Activated CD4-positive, CD25-positive, alpha-beta regulatory T cell (primary cell): ENCODE results near the gene SLC2A6.

ENCODE experiments used
- DNase-seq, 4 experiments: peaks; one replicate each; lab custom pipeline; 2025; lab: John Stamatoyannopoulos, UW

Gene SLC2A6

DNA sequence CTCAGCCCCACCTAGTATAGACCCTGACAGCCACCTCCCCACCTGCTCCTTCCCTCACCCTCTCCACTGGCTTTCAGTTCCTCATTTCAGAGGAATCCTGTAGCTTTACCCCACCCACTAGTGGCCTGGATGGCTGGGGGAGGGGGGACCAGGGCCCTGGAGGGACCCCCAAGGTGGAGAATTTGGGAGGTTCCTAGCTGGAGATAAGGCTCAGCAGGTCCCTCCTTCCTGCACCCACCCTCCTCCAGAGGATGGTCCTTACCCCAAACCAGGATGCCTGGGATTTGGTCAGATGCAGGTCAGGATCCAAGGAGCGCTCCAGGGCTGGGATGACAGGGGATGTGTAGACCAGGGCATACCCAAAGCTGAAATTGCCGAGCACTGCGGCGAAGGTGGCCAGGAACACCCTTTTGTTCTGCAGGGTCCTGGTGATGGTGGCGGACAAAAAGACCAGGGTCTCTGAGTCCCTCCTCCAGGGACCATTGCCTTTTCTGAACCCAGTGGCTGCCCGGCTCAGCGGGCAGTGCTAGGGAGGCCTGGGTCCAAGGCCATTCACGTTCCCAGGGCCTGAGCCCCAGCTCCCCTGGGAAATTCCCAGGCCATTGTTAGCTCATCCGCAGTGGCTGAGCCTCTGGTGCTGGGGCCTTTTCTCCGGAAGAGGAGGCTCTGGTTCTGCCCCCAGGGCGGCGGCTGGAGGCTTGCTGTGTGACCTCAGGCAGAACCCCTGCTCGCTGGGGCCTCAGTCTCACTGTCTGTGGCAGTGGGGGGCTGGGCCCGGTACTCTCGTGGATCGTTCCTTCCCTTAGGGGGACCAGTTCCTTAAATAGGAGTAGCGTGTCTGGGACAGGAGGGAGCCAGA is 678 bp downstream of the SLC2A6 start:
- DNase-seq, result no peak

DNA sequence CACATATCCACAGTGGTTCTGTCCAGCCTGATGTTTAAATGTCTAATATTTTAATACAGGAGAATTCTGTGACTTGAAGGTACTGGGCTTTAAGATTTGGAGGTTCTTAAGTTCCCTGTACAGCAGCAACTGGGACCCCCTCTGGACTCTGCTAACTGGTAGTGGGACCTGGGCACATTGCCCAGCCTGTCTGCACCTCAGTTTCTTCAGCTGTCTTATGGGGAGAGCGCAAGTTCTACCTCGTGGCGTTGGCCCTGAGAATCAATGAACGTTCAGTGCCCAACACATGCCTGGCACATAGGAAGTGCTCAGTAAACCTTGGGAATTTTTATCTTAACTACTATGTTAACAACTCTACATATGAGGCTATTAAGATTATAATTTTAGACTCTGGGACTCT is 1.4 kb downstream of the SLC2A6 start:
- DNase-seq, result no peak

DNA sequence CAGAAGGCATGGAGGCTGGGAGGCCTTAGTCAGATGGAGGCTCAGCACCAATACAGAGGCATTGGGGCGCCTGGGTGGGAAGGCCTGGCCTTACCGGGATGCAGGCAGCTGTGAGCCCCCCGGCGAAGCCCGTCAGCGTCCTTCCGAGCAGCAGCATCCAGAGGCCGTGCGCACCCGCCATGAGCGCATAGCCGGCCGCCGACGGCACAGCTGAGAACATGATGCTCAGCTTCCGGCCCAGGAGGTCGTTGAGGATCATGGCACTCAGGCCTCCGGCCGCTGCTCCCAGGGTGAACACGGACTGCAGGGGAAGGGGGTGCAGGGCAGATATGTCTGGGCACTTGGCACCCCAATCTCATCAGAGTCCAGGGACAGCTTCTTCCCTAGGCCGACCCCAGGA is 2.0 kb downstream of the SLC2A6 start:
- no peak for DNase-seq

DNA sequence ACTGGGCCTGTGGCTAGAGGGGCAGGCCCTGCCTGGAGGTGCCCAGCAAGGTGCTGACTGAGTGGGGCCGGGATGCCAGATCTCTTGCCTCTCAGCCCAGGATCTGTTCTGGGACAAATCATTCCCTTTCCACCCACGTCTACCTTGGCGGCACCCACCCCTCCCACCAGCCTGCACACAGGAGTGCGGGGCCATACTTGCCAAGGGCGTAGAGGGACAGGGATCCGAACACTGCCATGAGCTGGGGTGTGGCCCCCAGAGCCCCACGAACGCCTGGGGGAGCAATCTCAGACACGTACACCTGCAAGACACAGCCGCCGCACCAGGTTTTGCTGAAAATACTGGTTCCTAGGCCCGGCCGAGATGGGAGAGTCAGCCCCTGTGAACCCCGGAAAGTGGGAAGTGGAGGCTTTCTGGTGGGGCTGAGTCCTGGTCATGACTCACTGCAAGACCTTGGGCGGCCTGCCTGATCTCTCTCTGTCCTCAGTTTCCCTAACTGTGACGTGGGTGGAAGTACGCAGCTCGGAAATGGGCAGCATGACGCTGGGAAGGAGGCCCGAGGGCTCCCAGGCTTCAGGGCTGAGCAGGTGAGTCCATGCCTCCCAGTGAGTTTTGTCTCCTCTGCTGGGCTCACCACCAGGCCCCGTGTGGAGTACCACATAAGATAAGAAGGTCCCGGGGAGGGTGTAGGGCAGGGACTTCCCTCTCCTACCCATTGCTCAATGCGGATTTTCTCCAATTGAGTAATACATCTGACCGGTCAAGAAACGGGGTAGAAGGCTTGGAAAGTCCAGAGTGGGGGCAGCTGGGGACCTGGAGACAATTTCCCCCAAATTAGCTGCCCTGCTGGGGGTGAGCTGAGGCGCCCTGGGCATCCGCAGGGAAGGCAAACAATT is 2.6 kb downstream of the SLC2A6 start:
- no peak for DNase-seq

DNA sequence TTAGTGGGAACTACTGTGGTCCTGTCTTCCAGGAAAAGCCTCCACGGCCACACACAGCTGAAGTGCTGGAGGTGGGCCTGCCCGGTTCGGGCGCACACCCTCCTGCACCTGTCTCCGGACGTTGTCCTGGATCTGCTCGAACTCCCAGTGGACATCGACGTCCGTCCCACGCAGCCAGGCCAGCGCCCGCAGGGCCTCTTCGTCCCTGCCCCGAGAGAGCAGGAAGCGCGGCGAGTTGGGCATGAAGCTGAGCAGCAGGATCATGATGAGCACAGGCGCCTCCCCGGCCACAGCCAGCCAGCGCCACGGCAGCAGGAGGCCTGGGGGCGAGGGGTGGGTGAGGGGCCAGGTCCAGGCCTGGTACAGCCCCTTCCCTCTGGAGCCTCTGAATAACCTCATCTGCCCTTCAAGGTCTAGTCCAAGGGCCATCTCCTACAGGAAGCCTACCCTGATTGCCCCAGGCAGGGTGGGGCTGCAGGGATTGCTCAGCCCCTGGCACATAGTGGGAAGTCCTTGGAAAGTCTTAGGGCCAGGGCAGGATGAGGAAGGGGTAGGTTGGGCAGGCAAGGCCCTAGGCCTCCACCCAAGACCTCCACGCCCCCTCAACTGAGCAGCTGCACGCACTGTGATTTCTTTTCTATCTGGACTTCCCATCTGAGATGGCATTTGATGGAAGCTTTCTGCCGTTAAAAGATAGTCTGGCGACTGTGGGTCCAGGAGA is 3.4 kb downstream of the SLC2A6 start:
- no peak for DNase-seq

DNA sequence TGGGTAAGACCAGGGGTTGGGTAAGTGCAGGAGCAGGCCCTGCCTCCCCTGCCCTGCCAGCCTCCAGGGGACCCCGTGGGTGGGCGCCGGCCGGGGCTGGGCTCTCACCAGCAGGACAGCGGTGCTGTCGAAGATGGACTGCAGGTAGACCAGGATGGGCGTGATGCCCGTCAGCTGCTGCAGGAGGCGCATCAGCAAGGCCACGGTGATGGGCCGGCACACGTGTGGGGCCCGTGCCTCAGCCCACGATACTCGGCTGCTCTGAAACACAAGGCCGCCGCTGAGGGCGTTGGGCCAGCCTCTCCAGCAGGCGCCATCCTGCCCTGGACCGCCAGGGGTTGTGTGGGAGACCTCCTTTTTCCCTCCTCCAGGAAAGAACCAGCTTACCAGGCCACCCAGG is 4.0 kb downstream of the SLC2A6 start:
- no peak for DNase-seq

DNA sequence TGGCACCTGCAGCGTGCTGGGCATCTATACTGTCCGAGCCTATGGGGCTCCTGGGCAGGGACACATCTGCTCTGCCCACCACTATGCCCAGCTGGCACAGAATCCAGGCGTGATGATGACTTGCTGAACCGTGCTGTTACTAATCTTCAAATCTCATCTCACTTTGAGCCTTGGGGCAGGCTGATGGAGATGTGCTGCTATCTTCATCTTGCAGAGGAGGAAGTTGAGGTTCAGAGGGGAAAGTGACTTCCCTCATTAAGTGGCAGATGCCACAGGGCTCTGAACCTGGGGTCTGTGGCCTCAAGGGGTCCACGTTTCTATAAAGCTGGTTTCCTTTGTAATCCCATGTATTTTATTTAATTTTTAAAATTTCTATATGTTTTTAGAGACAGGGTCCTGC is 4.7 kb downstream of the SLC2A6 start:
- no peak for DNase-seq

DNA sequence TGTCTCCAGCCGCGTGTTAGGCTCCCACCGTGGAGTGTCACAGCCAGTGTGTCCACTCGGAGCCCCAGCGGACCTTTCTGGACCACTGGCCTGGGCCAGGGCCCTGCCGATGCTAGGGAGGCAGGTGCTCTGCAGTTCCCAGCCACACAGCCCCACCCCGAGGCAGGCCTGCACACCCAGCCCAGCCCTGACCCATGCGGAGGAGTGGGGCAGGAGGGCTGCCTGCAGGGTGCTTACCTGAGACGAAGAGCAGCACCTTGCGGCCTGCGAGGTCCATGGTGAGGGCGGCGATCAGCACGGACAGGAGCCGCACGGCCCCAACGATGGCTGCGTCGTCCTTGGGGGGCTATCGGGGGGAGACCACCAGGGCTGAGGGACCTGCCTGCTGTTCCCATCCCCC is 5.2 kb downstream of the SLC2A6 start:
- no peak for DNase-seq

DNA sequence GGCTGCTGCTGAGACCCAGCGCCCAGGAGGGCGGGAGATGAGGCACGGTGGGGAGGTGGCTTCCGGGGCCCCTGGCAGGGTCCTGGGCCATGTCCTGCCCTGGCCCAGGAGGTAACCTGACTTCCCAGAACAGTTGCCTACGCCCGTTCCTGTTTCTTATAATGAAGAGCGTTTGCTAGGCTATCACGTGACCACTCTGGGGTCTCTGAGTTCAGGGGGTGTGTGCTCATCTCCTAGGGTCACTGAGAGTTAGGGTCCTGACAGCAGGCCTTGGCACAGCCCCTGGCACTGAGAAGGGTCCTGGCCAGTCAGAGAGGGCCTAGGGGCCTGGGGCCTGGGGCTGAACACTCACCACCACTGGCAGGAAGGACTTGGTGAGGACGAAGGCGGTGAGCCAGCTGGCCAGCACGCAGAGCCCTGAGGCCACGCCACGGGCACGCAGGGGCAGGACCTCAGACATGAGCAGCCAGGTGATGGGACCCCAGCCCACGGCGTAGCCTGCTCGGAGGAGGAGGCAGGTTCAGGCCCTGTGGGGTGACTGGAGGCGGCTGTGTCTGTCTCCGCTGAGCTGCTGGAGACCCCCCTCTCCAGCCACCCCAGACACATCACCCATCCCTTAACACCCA is 6.0 kb downstream of the SLC2A6 start:
- DNase-seq, result no peak

DNA sequence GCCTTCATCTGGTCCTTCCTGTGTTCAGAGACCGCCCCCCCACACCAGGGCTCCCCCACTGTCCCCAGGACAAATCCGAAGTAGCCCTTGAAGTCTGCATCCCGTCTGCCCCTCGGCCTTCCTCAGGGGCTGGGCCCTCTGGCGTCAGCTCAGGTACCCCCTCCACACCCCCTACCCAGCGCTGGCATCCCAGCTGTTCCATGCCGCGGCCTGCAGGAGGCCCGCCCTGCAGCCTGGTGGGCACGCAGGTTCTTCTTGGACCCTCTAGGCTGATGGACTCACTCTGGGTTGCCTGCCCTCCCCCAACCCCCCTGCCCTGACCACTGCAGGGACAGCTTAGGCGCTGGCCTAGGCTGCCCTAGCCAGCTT is 6.6 kb downstream of the SLC2A6 start:
- DNase-seq, result no peak

DNA sequence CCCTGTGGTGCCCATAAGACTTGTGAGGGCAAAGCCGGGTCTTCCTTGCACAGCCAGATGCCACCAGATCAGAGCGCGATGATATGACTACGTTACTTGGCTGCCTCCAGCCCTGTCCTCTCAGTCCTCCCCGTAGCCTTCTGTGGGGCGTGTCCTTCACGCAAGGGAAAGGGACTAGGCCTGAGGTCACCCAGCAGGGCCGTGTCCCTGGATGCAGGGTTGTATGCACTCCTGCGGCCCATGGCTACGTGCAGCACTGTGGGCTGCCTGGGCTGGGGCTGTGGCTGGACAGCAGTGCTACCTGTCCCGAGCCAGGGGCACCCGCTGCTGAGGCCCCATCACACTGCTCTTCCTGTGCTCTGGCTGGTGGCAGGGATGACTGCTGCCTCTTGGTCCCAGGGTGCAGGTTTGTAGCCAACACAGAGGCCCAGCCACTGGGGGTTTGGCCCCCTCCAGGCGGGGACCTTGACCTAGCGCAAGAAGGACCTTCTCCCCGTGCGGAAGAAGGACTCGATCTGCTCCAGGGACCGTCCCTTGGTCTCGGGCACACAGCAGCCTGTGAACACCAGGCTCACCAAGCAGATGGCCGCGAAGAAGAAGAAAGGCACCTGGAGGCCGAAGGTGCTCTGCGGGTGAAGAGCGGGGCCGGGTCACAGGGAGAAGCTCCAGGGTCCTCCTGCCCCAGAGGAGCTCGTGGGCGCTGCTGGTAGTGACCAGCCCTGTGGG is 7.2 kb downstream of the SLC2A6 start:
- DNase-seq, result no peak

DNA sequence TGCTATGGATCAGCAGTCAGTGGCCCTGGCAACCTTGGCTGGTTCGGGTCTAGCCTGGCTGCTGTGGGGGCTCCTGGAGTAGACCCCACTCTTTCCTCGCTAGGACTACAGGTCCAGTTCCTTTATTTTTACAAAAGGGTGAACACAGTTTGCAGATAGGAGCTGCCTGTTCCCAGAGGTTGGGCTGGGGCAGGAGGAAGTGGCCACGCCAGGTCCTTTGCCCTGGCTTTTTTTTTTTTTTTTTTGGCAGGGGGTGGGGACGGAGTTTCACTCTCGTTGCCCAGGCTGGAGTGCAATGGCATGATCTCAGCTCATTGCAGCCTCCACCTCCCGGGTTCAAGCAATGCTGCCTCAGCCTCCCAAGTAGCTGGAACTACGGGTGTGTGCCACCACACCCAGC is 7.9 kb downstream of the SLC2A6 start:
- DNase-seq, result no peak

DNA sequence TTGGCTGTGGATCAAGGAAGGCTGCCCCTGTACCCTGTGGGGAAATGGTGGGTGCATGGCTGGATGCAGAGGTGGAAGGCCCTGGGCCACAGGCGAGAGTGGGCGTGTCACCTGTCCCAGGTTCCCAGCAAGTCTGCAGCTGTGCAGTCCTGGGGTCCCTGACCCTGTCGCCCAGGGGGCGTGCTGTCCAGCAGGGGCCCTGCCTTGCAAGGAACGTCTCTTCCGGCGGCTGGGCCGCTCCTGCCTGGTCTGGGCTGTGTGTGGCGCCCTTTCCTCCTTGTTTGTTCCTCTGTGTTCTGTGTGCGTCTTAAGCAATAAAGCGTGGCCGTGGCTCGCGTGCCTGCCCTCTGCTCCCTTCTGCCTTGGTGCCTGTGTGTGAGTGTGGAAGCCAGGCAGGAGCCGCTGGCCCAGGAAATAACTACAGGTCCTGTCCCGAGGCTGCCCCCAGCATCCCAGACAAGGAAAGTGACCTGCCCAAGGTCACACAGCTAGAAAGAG is 8.4 kb downstream of the SLC2A6 start:
- no peak for DNase-seq

DNA sequence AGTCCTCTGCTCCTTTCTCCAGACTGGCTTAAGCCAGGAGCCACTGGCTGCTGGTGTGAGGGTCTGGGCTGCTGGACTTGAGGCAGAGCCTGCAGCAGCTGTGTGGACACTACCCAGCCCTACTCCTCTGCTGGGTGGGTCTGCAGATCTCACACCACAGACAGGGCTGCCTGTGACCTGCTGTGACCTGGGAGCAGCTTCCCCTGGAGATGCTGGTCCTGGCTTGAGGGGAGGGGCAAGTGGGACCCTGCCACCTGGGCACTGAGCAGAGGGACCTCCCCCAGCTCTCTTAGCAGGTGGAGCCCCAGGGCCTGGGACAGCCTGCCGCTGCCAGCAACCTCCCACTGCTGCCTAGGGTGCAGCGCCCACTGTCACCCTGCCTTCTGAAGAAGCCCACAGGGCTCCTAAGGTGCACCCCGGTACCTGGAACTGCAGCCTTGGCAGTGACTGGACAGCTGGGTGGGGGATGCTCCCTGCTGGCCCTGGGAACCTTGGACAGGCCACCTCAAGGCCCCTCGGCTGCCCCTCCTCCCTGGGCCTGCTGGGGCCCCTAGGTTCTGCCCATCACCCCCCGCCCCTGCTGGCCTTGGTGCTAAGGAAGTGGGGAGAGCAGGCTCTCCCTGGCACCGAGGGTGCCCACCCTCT is 10.0 kb downstream of the SLC2A6 start:
- no peak for DNase-seq

DNA sequence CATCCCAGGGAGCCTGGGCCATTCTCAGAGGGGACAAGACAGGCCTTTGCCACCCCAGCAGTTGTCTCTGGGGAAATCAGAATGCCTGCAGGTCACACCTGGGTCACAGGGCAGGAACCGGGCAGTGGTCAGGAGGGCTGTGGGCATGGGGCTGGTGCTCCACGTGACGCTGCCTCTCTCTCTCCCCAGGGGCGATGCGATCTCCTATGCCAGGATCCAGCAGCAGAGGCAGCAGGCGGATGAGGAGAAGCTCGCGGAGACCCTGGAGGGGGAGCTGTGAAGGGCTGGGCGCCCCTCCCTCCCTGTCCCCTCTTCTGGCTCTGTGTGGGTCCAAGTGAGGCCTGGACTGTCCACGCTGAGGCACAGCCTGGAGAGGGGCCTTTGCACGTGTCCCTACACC is 10.5 kb downstream of the SLC2A6 start:
- no peak for DNase-seq

DNA sequence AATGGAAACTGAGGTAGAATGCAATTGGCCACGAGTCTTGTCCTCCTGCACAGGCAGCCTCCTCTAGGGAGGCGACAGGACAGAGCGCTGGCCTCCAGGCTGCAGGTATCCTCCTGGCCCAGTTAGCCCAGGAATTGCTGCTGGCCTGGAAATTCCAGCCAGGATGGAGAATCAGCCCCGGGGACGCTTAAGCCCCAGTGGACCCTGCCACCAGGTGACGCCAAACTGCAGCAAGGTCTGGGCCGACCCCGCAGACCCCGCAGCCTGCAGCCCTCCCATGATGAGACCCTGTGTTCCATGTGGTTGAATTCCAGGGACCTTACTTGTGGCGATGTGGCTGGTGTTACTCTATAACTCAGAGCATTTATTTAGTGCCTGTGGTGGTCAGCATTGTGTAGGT is 11.8 kb downstream of the SLC2A6 start:
- DNase-seq, result no peak

DNA sequence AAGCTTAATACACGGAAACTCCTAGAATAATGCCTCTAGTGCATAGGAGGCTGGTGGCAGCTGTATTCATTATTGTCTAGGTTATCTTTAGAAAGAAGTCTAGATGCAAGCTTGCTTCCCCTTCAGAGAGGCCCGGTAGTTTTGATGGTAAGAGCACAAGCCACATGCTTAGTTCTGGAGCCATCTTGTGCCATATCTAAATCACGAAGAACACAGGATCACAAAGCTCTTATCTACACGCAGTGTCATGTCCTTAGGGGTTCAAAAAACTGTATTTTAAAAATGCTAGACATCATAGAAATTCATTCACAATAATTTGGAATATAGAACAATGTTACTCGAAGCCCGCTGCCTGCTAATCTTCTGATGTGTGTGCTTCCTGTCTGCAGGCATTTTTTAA is 12.9 kb downstream of the SLC2A6 start:
- DNase-seq, result no peak

DNA sequence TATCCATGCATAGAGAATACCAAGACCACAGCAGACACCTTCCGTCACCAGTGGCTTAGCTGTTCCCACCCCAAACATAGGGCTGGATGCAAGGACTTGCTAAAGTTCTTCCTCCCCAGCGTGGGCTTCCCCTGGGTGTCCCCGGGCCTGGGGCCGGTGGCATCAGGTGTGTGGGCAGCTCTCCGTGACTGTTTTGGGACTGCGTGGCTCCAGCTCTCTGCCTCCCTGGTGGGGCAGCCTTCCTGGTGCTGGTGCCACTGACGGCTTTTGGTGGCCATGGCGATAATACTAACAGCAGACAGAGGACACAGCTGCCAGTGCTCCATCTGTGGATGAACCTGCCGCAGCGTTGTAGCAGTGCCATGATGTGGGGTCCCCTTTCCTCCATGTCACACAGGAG is 14.3 kb downstream of the SLC2A6 start:
- no peak for DNase-seq

DNA sequence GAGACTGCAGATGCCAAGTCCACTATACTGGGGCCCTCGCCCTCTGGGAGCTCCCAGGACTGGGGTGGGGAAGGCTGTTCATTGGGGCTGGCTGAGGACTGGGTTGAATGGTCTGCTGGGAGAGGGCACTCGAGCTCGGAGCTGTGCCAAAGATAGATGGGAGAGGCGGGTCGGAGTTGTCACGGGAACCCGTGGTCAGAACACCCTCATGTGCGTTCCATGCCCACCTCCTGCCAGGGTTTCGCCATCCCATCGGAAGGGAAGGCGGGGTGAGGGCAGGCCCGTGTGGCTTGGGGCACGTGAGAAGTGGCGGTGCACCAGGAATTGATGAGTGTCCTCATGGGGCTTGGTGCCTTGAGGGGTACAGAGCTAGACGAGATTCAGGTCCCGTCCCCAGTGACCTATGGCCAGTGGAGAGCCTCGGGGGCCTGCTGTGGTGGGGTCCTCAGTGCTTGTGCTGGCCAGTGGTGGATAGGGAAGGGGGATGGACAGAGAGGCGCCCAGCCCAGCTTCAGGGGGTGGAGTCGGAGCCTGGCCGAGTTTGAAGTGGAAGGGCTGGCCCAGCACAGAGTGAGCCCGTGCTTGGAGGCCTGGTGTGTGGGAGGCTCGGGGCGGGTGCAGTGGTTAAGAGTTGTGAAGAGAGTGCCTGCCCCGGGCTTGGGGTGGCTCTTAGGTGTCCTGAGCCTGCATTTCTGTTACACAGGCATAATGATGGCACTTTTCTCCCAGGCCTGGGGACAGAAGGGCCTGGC is 14.9 kb downstream of the SLC2A6 start:
- DNase-seq, result no peak

DNA sequence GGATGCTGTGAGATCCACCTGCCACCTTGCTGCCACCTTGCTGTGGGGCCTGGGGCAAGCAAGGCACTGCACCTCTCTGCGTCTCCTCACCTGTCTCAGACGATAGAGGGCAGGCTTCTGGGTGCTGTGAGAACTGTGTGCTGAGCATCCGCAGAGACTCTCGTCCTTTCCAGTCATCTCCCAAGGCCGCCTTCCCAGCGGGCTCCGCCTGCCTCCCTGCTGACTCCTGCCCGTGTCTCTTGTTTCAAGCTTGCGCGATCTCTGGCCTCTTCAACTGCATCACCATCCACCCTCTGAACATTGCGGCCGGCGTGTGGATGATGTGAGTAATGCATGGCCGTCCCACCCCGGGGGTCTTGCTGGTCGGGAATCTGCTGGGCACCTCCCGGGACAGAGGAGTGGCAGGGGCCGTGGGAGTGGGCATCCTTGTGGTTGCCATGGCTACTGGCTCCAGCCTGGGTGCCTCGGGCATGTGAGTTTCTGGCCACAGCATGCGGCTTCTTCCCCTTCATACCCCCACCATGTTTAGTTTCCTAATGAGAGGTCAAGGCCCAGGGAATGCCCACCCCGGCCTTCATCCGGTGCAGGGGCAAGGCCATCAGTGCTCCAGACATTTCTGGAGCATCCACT is 15.6 kb downstream of the SLC2A6 start:
- no peak for DNase-seq
